IMR-90 (cell line): ENCODE results near the gene ANXA4. TPM values are rescaled to one million over a fixed set of nuclear protein-coding genes. Genes with fewer than 3 reads are reported as not detected.

ENCODE experiments used
- ATAC-seq: fragments of 200-7000 bp; cut with Tn5 transposase; 2 replicates; pipeline ENCODE4 v1.9.1; 2020; ENCODE audit warnings: low read depth, mild to moderate bottlenecking, moderate library complexity
- BruUV-seq: library from RNA; stranded (reverse); fragments of 400-500 nt; replicated peaks from 2 replicates; lab custom pipeline; 2021; lab: Mats Ljungman, UMichigan
- CTCF ChIA-PET: fragments of 300-600 bp; formaldehyde crosslinking; extraction: SDS; loops from one replicate; lab custom pipeline; 2021; ENCODE audit warnings: antibody characterized with exemption; lab: Yijun Ruan, JAX
- POLR2A ChIA-PET: fragments of 300-600 bp; sonication (Branson Sonifier 250); formaldehyde crosslinking; loops from one replicate; lab custom pipeline; 2022; ENCODE audit warnings: antibody characterized with exemption; ENCODE audit not compliant: unreplicated experiment; lab: Charles Lee
- DNase-seq: peaks from one replicate; pipeline ENCODE4 v3.0.0; 2013
- H2AFZ ChIP-seq: replicated peaks from 2 replicates; pipeline ENCODE3; 2013; ENCODE audit warnings: low read length, mild to moderate bottlenecking; ENCODE audit not compliant: poor library complexity
- H2AK5ac ChIP-seq: 2 replicates; pipeline ENCODE4 v1.6.1; 2013; ENCODE audit warnings: low read depth, low read length, inconsistent platforms
- H2AK9ac ChIP-seq: replicated peaks from 2 replicates; pipeline ENCODE3; 2013; ENCODE audit warnings: mild to moderate bottlenecking, low read depth, low read length, moderate library complexity; ENCODE audit not compliant: poor library complexity
- H2BK120ac ChIP-seq: 2 replicates; pipeline ENCODE4 v1.6.1; 2013; ENCODE audit warnings: low read depth, low read length, inconsistent platforms
- H2BK15ac ChIP-seq: 3 replicates; pipeline ENCODE4 v1.6.1; 2013; ENCODE audit warnings: low read depth, low read length, inconsistent platforms
- H2BK20ac ChIP-seq: 2 replicates; pipeline ENCODE4 v1.6.1; 2013; ENCODE audit warnings: low read depth, mild to moderate bottlenecking, inconsistent platforms, low read length, moderate library complexity
- H2BK5ac ChIP-seq: 2 replicates; pipeline ENCODE4 v1.6.1; 2013; ENCODE audit warnings: mild to moderate bottlenecking, low read depth, low read length, inconsistent platforms; ENCODE audit not compliant: poor library complexity, severe bottlenecking
- H3K14ac ChIP-seq: replicated peaks from 2 replicates; pipeline ENCODE4 v1.6.1; 2013; ENCODE audit warnings: low read depth, low read length, inconsistent platforms
- H3K18ac ChIP-seq: 2 replicates; pipeline ENCODE4 v1.6.1; 2013; ENCODE audit warnings: low read depth, low read length, control low read depth
- H3K23ac ChIP-seq: 2 replicates; pipeline ENCODE4 v1.6.1; 2013; ENCODE audit warnings: low read depth, low read length, inconsistent platforms
- H3K27ac ChIP-seq: 2 replicates; pipeline ENCODE4 v1.5.1; 2013; ENCODE audit warnings: mild to moderate bottlenecking, control low read depth, low read length; ENCODE audit not compliant: insufficient read depth
- H3K27me3 ChIP-seq: 2 replicates; pipeline ENCODE4 v1.6.1; 2013; ENCODE audit warnings: low read length; ENCODE audit not compliant: control insufficient read depth, insufficient read depth
- H3K36me3 ChIP-seq: 2 replicates; pipeline ENCODE4 v1.6.1; 2013; ENCODE audit warnings: low read length, mixed read lengths; ENCODE audit not compliant: control insufficient read depth, insufficient read depth
- H3K4ac ChIP-seq: 2 replicates; pipeline ENCODE4 v1.6.1; 2013; ENCODE audit warnings: low read depth, low read length, inconsistent platforms
- H3K4me1 ChIP-seq: 2 replicates; pipeline ENCODE4 v1.6.1; 2013; ENCODE audit warnings: low read length, mixed read lengths; ENCODE audit not compliant: control insufficient read depth, insufficient read depth
- H3K4me2 ChIP-seq: 2 replicates; pipeline ENCODE4 v1.6.1; 2013; ENCODE audit warnings: low read depth, mild to moderate bottlenecking, control low read depth, low read length, moderate library complexity
- H3K4me3 ChIP-seq: 2 replicates; pipeline ENCODE4 v1.5.1; 2013; ENCODE audit warnings: low read depth, mild to moderate bottlenecking, control low read depth, low read length, moderate library complexity; ENCODE audit not compliant: insufficient read depth
- H3K56ac ChIP-seq: 2 replicates; pipeline ENCODE4 v1.6.1; 2013; ENCODE audit warnings: low read length, inconsistent platforms; ENCODE audit not compliant: insufficient read depth; ENCODE audit errors: extremely low read depth
- H3K79me1 ChIP-seq, 2 experiments: 2 replicates each; pipeline ENCODE4 v1.6.1; 2013; ENCODE audit warnings: low read length in 2 of 2, inconsistent platforms in 1 of 2, low read depth in 1 of 2
- H3K9ac ChIP-seq: 2 replicates; pipeline ENCODE4 v1.6.1; 2013; ENCODE audit warnings: low read depth, low read length, control low read depth
- H3K9me1 ChIP-seq: 2 replicates; pipeline ENCODE4 v1.6.1; 2013; ENCODE audit warnings: low read length, inconsistent platforms; ENCODE audit not compliant: insufficient read depth
- H3K9me3 ChIP-seq: 2 replicates; pipeline ENCODE4 v1.6.1; 2013; ENCODE audit warnings: low read length; ENCODE audit not compliant: control insufficient read depth, insufficient read depth
- H4K20me1 ChIP-seq: 2 replicates; pipeline ENCODE4 v1.6.1; 2013; ENCODE audit warnings: low read length, inconsistent platforms; ENCODE audit not compliant: insufficient read depth
- H4K5ac ChIP-seq: 2 replicates; pipeline ENCODE4 v1.6.1; 2013; ENCODE audit warnings: mild to moderate bottlenecking, low read depth, low read length, control low read depth
- H4K8ac ChIP-seq, 2 experiments: 2 replicates each; pipeline ENCODE4 v1.6.1; 2013; ENCODE audit warnings: low read depth in 2 of 2, low read length in 2 of 2, control low read depth in 1 of 2, inconsistent platforms in 1 of 2
- H4K91ac ChIP-seq: 2 replicates; pipeline ENCODE4 v1.6.1; 2013; ENCODE audit warnings: low read depth, low read length, inconsistent platforms; ENCODE audit not compliant: insufficient read depth
- BHLHE40 ChIP-seq: fragments of 150-350 bp; IDR thresholded peaks from 2 replicates; pipeline ENCODE4 v1.6.1; 2016; ENCODE audit warnings: mild to moderate bottlenecking, low read depth, low read length
- CEBPB ChIP-seq: IDR thresholded peaks from 2 replicates; pipeline ENCODE4 v1.6.1; 2012; ENCODE audit warnings: low read depth, low read length, improper control_type of control experiment
- CHD1 ChIP-seq: IDR thresholded peaks from 2 replicates; pipeline ENCODE4 v1.6.1; 2012; ENCODE audit warnings: low read depth, low read length, improper control_type of control experiment
- CTCF ChIP-seq: conservative IDR thresholded peaks from 2 replicates; pipeline ENCODE4 v1.5.1; 2012; ENCODE audit warnings: mild to moderate bottlenecking, low read depth, low read length, improper control_type of control experiment
- MAFK ChIP-seq: IDR thresholded peaks from 2 replicates; pipeline ENCODE4 v1.6.1; 2012; ENCODE audit warnings: low read depth, low read length, improper control_type of control experiment
- MAZ ChIP-seq: IDR thresholded peaks from 2 replicates; pipeline ENCODE4 v1.6.1; 2012; ENCODE audit warnings: low read depth, mild to moderate bottlenecking, low read length, improper control_type of control experiment, moderate library complexity, borderline replicate concordance
- MXI1 ChIP-seq: IDR thresholded peaks from 2 replicates; pipeline ENCODE4 v1.6.1; 2012; ENCODE audit warnings: low read depth, mild to moderate bottlenecking, low read length, moderate library complexity, borderline replicate concordance
- POLR2A ChIP-seq: IDR thresholded peaks from 2 replicates; pipeline ENCODE4 v1.6.1; 2012; ENCODE audit warnings: mild to moderate bottlenecking, low read depth, low read length
- RCOR1 ChIP-seq: IDR thresholded peaks from 2 replicates; pipeline ENCODE4 v1.6.1; 2012; ENCODE audit warnings: mild to moderate bottlenecking, low read length, improper control_type of control experiment; ENCODE audit not compliant: insufficient replicate concordance
- WGBS, 2 experiments: methylation state at CpG; one replicate each; pipeline versions ENCODE4 v1.1.5 to v1.1.7; 2013; ENCODE audit warnings: missing lambda C conversion rate in 2 of 2; ENCODE audit not compliant: insufficient read length in 1 of 2; ENCODE audit errors: extremely low coverage in 2 of 2; 5-methylcytosine and 5-hydroxymethylcytosine counted together
- dilution Hi-C: fragments of 300-500 bp; cut with HindIII; formaldehyde crosslinking; loops from one replicate; pipeline ENCODE4 v1.14.3; 2018; ENCODE audit warnings: low sequenced_read_pairs; ENCODE audit not compliant: unreplicated experiment
- in situ Hi-C: fragments of 300-500 bp; cut with MboI; formaldehyde crosslinking; loops from 3 replicates; pipeline ENCODE4 v1.14.3; 2019; ENCODE audit warnings: low sequenced_read_pairs, inconsistent platforms, mixed read lengths
- intact Hi-C: fragments of 100-400 bp; cut with micrococcal nuclease; formaldehyde crosslinking; loops from 2 replicates; pipeline ENCODE4 v1.10.0; 2022
- polyA plus RNA-seq, 3 experiments: library from polyadenylated mRNA; depleted of rRNA; stranded (reverse); fragments of >200 nt; gene quantifications; 2 replicates each; pipeline ENCODE4 v1.2.3, GENCODE V29; 2012; ENCODE audit warnings: low replicate concordance in 1 of 3
- total RNA-seq: library from RNA; depleted of rRNA; stranded (reverse); fragments of >200 nt; gene quantifications from 2 replicates; pipeline ENCODE4 v1.2.3, GENCODE V29; 2012

ANXA4 gene
- total and polyA plus RNA-seq, 2 of the 4 experiments (the other 2 are of a cell fraction): 22.2 to 72.0 TPM

GRCh38 chr2:69829256-69830044 is 87.5 kb downstream of the ANXA4 start, which contains the start of gene GMCL1:
GMCL1 (plus strand) TSS chr2:69829660; CDS start chr2:69829893, 233 bp downstream.
- Histone ChIP-seq H3K4me3 (peak within 1 kb of the TSS; percentile 58), H2AK5ac (peak within 1 kb of the TSS; percentile 86; the same call in 1 of the 2 replicates), H2AK9ac (peak within 1 kb of the TSS; percentile 95), H3K79me1 (peaks cover 14 to 36% of the 10 kb centered on the region in 2 experiments; a peak in 3 of 4 replicates), H3K4me1 (0 out of 2 replicates have a peak, but pooled peaks cover 2% of the 10 kb centered on the region), H3K9me3 (no peaks in the 10 kb centered on the region), H3K27me3 (no peaks in the 10 kb centered on the region), H2BK5ac (peak within 1 kb of the TSS; percentile 80), H3K18ac (peak within 1 kb of the TSS; percentile 59), H2BK120ac (peak within 1 kb of the TSS; percentile 74), H3K9ac (peak within 1 kb of the TSS; percentile 85), H4K91ac (peak within 1 kb of the TSS; percentile 84), H4K5ac (peak within 1 kb of the TSS; percentile 92), H3K56ac (peak within 1 kb of the TSS; percentile 91), H2BK15ac (peak within 1 kb of the TSS; percentile 83; the same call in 2 of the 3 replicates), H3K9me1 (0 out of 2 replicates have a peak, but pooled peaks cover 6% of the 10 kb centered on the region), H3K14ac (peak within 1 kb of the TSS; percentile 97), H2BK20ac (no peak within 1 kb of the TSS), H3K4me2 (peak within 1 kb of the TSS; percentile 83), H2AFZ (peak within 1 kb of the TSS; percentile 97), H3K36me3 (no peaks in the 10 kb centered on the region), H3K23ac (peak within 1 kb of the TSS; percentile 44), H4K20me1 (no peaks in the 10 kb centered on the region), H4K8ac (peak within 1 kb of the TSS; percentile 99), H3K4ac (peak within 1 kb of the TSS; percentile 89), H3K27ac (peak within 1 kb of the TSS; percentile 80)
- peak; percentile 95 for ATAC-seq
- no TSS peak for BruUV-seq
- ChIA-PET CTCF (no interaction called here), POLR2A (no interaction called here)
- TF ChIP-seq CEBPB: peak; percentile 100
- TF ChIP-seq RCOR1: no peak
- peak; percentile 88 for TF ChIP-seq MXI1
- TF ChIP-seq BHLHE40: peak; percentile 12; the same call in 1 of the 2 replicates
- no peak for TF ChIP-seq MAFK
- TF ChIP-seq CHD1: no peak
- peak; percentile 86 for TF ChIP-seq POLR2A
- no peak for TF ChIP-seq CTCF
- TF ChIP-seq MAZ: peak; percentile 88; the same call in 1 of the 2 replicates
- in situ Hi-C loops: no loop called here
- WGBS, 2 experiments: 0% methylated on average over 41 of the region's 74 CpGs; no CpG with 5 or more reads in 1 of the 2 experiments
- peak; percentile 94 for DNase-seq
- dilution Hi-C loops: no loop called here
- intact Hi-C loops: loop anchor here (5.0 to 10.0 kb wide), 2 partner anchors 55 to 1362 kb away; partner anchors contain the start of genes APLF and FBXO48
